GM19328 (cell line): ENCODE measurements around the gene POC1A.
"Not testable (repeated sequence)": the region's sequence is repeated elsewhere in the genome, so short reads cannot be mapped to it uniquely, and the experiment has no call there.

Source experiments
- ATAC-seq: cut with Tn5 transposase; IDR thresholded peaks from one replicate; pipeline ENCODE4 v1.9.1; 2021; ENCODE audit warnings: mild to moderate bottlenecking, moderate library complexity; ENCODE audit not compliant: unreplicated experiment

The POC1A gene

GRCh38 chr3:52184690-52185089 is 30.5 kb upstream of the POC1A start:
- ATAC-seq: no peak

- ATAC-seq: no peak
Measured at GRCh38 chr3:52183786-52184445, 29.7 kb upstream of the POC1A start.

DNA sequence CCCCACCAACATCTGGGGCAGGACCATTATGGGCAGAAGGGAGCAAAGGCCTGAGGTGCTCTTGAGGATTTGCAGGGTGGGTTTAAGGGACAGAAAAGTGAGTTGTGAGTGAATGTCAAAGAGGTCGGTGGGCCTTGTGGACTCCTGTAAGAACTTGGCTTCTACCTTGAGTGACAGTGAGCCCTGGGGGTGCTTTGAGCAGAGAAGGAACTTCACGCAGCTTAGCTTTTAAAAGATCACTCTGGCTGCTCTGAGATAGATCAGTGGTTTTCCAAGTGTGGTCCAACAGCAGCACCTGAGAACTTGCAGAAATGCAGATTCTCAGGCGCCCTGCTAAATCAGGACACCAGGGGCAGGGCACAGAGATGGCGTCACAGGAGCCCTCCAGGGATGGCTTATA is 28.5 kb upstream of the POC1A start:
- ATAC-seq: no peak

DNA sequence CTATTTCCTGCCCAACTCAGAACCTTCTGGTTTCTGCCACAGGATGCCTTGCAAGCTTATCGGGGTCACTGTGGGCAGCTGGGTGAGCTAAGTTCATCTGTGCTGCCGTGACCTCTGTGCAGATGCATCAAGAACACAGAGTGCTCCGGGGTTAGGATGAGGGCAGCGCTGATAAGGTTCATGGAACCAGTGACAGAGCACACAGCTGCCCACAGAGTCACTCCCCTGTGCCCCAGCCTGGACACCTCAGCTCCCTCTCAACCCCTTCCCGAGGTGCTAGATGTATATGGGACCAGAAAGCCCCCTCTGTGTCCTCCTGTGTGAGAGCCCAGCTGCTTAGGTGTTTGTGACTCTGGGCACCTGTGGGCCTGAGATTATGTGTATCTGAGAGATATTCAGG is 28.0 kb upstream of the POC1A start:
- ATAC-seq: no peak

- ATAC-seq: no peak
Measured at GRCh38 chr3:52181543-52181942, 27.3 kb upstream of the POC1A start.

- ATAC-seq: no peak
Measured at GRCh38 chr3:52178537-52178936, 24.3 kb upstream of the POC1A start.

DNA sequence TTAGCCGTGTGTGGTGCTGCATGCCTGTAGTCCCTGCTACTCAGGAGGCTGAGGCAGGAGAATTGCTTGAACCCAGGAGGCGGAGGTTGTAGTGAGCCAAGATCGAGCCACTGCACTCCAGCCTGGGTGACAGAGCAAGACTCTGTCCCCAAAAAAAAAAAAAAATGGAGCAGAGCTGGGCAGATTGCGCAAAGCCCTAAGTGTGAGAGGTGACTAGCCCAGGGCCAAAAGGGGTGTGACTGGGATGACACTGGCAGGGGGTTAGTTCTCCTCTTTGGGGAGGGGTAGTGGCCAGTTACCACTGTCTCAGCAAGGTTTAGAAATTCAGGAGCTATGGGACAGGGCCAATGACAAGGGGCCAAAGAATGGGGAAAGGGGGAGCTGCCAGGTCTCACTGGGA is 23.9 kb upstream of the POC1A start:
- not testable (repeated sequence) for ATAC-seq

- ATAC-seq: no peak
Measured at GRCh38 chr3:52177701-52178042, 23.4 kb upstream of the POC1A start.

DNA sequence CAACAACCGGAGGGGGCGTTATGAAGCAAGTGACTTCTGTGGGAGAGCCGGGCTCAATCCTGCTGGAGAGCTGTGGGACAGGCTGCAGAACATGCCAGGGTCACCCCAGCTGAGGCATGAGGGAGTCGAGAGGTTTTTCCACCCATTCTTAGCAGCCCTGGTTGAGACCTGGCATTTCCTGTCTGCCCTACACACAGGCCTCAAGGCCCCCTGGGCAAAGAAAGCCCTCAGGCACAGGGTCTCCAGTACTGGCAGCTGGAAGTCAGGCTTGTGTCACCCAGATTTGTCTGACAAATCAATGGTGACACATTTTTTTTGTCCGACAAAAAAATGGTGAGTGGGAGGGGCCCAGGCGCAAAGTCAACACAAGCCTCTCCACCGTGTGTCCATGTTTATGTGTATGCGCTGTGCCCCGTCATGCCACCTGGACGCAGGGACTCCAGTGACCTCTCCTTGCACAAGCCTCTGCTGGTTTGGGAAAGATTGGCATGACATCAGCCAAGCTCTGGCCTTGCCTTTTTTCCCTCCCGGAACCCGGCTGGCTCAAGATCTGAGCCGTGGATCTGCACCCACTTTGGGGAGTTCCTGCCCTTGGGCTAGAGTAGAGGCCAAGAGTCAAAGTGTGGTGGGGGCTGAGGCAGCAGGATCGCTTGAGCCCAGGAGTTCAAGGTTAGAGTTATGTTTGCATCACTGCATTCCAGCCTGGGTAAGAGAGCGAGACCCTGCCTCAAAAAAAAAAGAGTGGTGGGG is 22.9 kb upstream of the POC1A start:
- ATAC-seq: no peak

GRCh38 chr3:52176180-52176752 is 22.0 kb upstream of the POC1A start:
- ATAC-seq: no peak

GRCh38 chr3:52175416-52176179 is 21.4 kb upstream of the POC1A start:
- no peak for ATAC-seq

DNA sequence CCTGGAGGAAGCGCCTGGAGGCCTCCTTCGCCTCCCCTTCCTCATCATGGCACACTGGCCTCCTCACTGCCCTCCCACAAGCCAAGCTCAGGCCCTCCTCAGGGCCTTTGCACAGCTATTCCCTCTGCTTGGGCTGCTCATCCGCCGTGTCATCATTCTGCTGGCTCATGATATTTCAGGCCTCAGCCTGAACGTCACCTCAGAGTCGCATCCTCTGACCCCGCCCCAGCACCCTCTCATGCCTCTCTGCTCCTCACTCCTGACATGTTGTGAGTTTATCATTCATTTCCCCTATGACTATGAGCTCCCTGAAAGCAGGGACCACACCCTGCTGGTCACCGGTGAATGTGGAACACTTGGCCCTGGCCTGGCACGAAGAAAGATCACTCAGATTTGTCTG is 20.7 kb upstream of the POC1A start:
- no peak for ATAC-seq

- no peak for ATAC-seq
Measured at GRCh38 chr3:52173101-52173500, 18.9 kb upstream of the POC1A start.

DNA sequence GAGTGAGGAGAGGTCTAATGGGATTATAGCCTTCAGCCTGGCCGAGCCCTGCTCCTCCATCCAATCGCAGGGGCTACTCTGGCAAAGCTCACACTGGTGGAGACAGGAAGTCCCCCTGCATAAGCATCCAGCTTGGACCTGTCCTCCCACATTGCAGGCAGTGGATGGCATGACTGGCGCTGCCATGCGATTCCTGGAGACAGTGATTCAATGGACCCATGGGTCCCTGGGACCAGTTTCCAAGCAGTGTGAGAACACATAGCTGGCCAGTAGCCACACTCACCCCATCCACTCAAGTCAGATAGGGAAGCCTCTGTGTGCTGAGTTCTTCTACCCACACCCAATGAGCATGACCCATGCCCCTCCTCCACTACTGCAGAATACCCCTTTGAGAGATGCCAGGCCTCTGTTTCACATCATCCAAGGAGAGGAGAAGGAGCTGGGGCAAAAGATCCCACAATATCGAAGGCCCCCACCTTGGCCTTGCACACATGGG is 18.1 kb upstream of the POC1A start:
- ATAC-seq: no peak

DNA sequence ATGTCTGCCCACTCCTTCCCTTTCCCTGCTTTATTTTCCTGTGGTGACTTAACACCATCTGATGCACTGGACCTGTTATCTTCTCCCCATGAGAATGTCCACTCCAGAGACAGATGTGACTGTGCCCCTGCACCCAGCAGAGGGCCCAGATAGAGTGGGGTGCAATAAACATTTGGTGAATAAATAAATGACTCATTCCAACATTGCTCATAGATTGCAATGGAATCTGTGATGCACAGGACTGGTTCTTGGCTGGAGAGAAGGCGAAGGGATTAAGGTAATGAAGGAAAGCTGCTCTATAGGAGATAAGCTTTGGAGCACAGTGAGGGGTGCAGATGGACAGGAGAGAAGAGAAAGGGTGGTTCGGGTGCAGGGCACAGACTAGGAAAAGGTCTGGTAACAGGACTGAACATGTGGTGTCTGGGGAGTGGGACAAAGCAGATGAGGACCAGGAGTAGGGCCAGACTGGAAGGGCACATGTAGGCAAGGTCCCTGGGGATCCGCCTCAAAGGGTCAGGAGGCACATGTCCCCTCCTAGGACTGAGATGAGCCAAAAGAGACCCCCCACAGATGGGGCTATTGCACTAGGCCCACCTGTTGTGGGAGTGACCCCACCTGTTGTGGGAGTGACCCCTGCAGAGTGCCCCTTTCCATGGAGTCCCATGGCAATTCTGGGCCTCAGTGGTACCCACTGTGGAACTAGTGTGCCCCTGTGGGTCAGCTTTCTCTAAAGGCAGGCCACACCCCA is 17.5 kb upstream of the POC1A start:
- no peak for ATAC-seq

DNA sequence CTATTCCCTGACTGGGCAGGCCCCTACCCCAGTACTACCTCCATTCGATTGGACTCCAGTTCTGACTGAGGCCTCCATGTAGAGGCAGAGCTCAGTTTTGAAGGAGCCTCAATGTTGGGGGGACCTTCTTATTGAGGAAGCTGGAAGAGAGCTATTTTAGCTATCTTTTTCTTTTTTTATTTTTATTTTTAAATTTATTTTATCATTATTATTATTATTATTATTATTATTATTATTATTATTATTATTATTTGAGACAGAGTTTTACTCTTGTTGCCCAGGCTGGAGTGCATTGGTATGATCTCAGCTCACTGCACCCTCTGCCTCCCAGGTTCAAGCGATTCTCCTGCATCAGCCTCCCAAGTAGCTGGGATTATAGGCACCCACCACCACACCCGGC is 16.0 kb upstream of the POC1A start:
- not testable (repeated sequence) for ATAC-seq

DNA sequence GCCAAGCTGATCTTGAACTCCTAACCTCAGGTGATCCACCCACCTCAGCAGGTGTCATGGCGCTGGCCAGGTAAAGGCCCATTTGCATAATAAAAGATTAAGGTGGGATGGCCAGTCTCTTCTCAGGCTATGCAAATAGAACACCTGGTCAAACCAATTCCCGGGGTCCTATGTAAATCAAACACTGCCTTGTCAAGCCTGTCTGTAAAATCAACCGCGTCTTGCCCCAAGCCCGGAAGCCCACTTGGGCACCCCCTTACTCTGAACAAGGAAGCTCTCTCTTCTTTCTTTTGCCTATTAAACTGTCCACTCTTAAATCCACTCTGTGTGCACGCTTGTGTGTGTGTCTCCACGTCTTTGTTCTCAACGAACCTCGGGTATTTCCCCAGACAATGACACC is 13.0 kb upstream of the POC1A start:
- no peak for ATAC-seq

GRCh38 chr3:52162250-52162872 is 8.1 kb upstream of the POC1A start:
- ATAC-seq: no peak

GRCh38 chr3:52159503-52159902 is 5.3 kb upstream of the POC1A start:
- no peak for ATAC-seq

- no peak for ATAC-seq
Measured at GRCh38 chr3:52155912-52156311, 1.7 kb upstream of the POC1A start.
